ENCODE measurements around the gene EPAS1. TPM values are rescaled to one million over a fixed set of nuclear protein-coding genes. Genes with fewer than 3 reads are reported as not detected.

Gene EPAS1
- total and polyA plus RNA-seq, 2 of the 8 experiments (the other 6 are each of a cell fraction or from before 2014, with no cell fraction given): 2.0 to 4.9 TPM

- no peaks in the 10 kb centered on the region for H3K79me2 ChIP-seq (ENCODE audit: control insufficient read depth in 1 of 2, insufficient read depth in 2 of 2, low read length in 2 of 2)
- H3K14ac ChIP-seq (ENCODE audit: insufficient read length): no peak overlapping the region
- ChIA-PET POLR2A (ENCODE audit: partially characterized antibody) (no interaction called here), CTCF (ENCODE audit: partially characterized antibody) (interaction anchor here (1.2 kb wide), 1 partner anchor 9 kb away, joined by 4 read pairs; no protein-coding TSS in a partner anchor)
- peaks cover 0 to 1% of the 10 kb centered on the region in 2 experiments for H4K20me1 ChIP-seq (replicated peaks in 1 of 2; ENCODE audit: control insufficient read depth in 1 of 2, insufficient read depth in 2 of 2, low read length in 2 of 2)
- H3K4me2 ChIP-seq (ENCODE audit: insufficient read depth in 1 of 2, low read depth in 2 of 2, low read length in 2 of 2): no peak overlapping the region
- H3K56ac ChIP-seq (replicated peaks; ENCODE audit: insufficient read length, low read depth, low read length): no peak overlapping the region
- H3K27ac ChIP-seq (ENCODE audit: low read depth, low read length): no peak overlapping the region
- no peak overlapping the region for H3K18ac ChIP-seq (ENCODE audit: extremely low read depth, low read length)
- H2BK15ac ChIP-seq (ENCODE audit: low read length): no peak overlapping the region
- no peak overlapping the region for H2BK20ac ChIP-seq (ENCODE audit: low read length)
- H3K9ac ChIP-seq (replicated peaks in 1 of 4; ENCODE audit: extremely low read depth in 1 of 4, low read depth in 3 of 4, low read length in 3 of 4): no peak overlapping the region
- no peak overlapping the region for H4K5ac ChIP-seq (ENCODE audit: insufficient read length, low read depth, low read length)
- H3K23ac ChIP-seq (ENCODE audit: insufficient read length): no peak overlapping the region
- H3K36me3 ChIP-seq (ENCODE audit: control insufficient read depth in 2 of 4, insufficient read depth in 4 of 4, low read length in 3 of 4): no peaks in the 10 kb centered on the region
- no peak overlapping the region for H2AFZ ChIP-seq (ENCODE audit: low read length)
- H2AK5ac ChIP-seq (ENCODE audit: low read depth, low read length): no peak overlapping the region
- H4K8ac ChIP-seq (ENCODE audit: extremely low read depth, insufficient read depth, low read length): no peak overlapping the region
- no peak for DNase-seq (ENCODE audit: low read depth in 1 of 2, low spot score in 2 of 2)
- H2BK12ac ChIP-seq (ENCODE audit: low read depth, low read length): no peak overlapping the region
- no peak overlapping the region for H4K91ac ChIP-seq (replicated peaks; ENCODE audit: insufficient read length, low read length)
- peaks cover 0 to 3% (median 1%) of the 10 kb centered on the region in 4 experiments; a peak in 2 of 7 replicates for H3K4me1 ChIP-seq (replicated peaks in 1 of 4; ENCODE audit: control insufficient read depth in 3 of 4, insufficient read depth in 4 of 4, low read length in 3 of 4)
- no peak for TF ChIP-seq SAP30 (IDR thresholded peaks at IDR 0.05; ENCODE audit: insufficient read depth, insufficient replicate concordance, low read length)
- TF ChIP-seq RXRA (IDR thresholded peaks at IDR 0.05; ENCODE audit: insufficient read depth, low read depth, low read length): no peak
- TF ChIP-seq EP300 (IDR thresholded peaks at IDR 0.05; ENCODE audit: borderline replicate concordance in 1 of 2, low read depth in 2 of 2, low read length in 2 of 2): no peak
- TF ChIP-seq KDM1A (IDR thresholded peaks at IDR 0.05; ENCODE audit: borderline replicate concordance, low read length): no peak
- no peak for TF ChIP-seq KDM4A (IDR thresholded peaks at IDR 0.05; ENCODE audit: low read depth, low read length, severe bottlenecking)
- no peak overlapping the region for H2BK120ac ChIP-seq (replicated peaks; ENCODE audit: low read depth, low read length)
- H2BK5ac ChIP-seq (ENCODE audit: low read depth, low read length): no peak overlapping the region
- no peak for FAIRE-seq
- no peak overlapping the region for H3K4ac ChIP-seq (replicated peaks; ENCODE audit: insufficient read length, low read depth, low read length)
- WGBS, 2 experiments (ENCODE audit: extremely low coverage in 1 of 2, insufficient coverage in 1 of 2, insufficient read length in 1 of 2, insufficient replicate concordance in 2 of 2, low coverage in 1 of 2, low lambda C conversion rate in 2 of 2, missing lambda C conversion rate in 1 of 2): 91% methylated on average over 2 of the region's 2 CpGs; no CpG with 5 or more reads in 1 of the 2 experiments
- H3K23me2 ChIP-seq (ENCODE audit: low read depth, low read length): no peaks in the 10 kb centered on the region
- no peaks in the 10 kb centered on the region for H3K27me3 ChIP-seq (replicated peaks in 1 of 4; ENCODE audit: control insufficient read depth in 3 of 4, extremely low read depth in 1 of 4, insufficient read depth in 3 of 4, low read length in 3 of 4)
- H3K9me3 ChIP-seq (ENCODE audit: insufficient read depth in 2 of 2, low read depth in 1 of 2, low read length in 1 of 2): no peaks in the 10 kb centered on the region
- H3K79me1 ChIP-seq (ENCODE audit: low read depth, low read length): no peaks in the 10 kb centered on the region
- no peak overlapping the region for H3K4me3 ChIP-seq (ENCODE audit: extremely low read depth in 1 of 4, insufficient read depth in 2 of 4, low read depth in 3 of 4, low read length in 4 of 4)
Observed at GRCh38 chr2:46268196-46268595, 29.0 kb upstream of the EPAS1 start.
